ENCODE results near the gene TMEM266.
"Not testable (repeated sequence)": the region's sequence is repeated elsewhere in the genome, so short reads cannot be mapped to it uniquely, and the experiment has no call there.

TMEM266 gene

GRCh38 chr15:76059320-76060117 is at the start of gene TMEM266:
Gene TMEM266, plus strand, starts transcription at chr15:76059985. Its CDS starts 74,279 bp downstream, at chr15:76134264.
- DNase-seq: no peak

GRCh38 chr15:76010613-76011012 is 49.2 kb upstream of the TMEM266 start:
- no peak for DNase-seq

GRCh38 chr15:76011627-76012551 is 47.9 kb upstream of the TMEM266 start, which contains the start of gene NRG4:
Gene NRG4, minus strand, starts transcription at chr15:76012424. Its CDS starts 1,194 bp downstream, at chr15:76011230.
- DNase-seq: no peak

- DNase-seq: not testable (repeated sequence)
Measured at GRCh38 chr15:76013470-76013869, 46.3 kb upstream of the TMEM266 start.

- DNase-seq: no peak
Measured at GRCh38 chr15:76024021-76024768, 35.6 kb upstream of the TMEM266 start.

GRCh38 chr15:76032046-76032445 is 27.7 kb upstream of the TMEM266 start:
- DNase-seq: no peak

- no peak for DNase-seq
Measured at GRCh38 chr15:76033438-76033837, 26.3 kb upstream of the TMEM266 start.

- no peak for DNase-seq
Measured at GRCh38 chr15:76034111-76034510, 25.7 kb upstream of the TMEM266 start.

GRCh38 chr15:76035593-76035992 is 24.2 kb upstream of the TMEM266 start:
- no peak for DNase-seq

GRCh38 chr15:76038512-76038911 is 21.3 kb upstream of the TMEM266 start:
- DNase-seq: no peak

- not testable (repeated sequence) for DNase-seq
Measured at GRCh38 chr15:76054201-76054600, 5.6 kb upstream of the TMEM266 start.

- no peak for DNase-seq
Measured at GRCh38 chr15:76056931-76057330, 2.9 kb upstream of the TMEM266 start.

GRCh38 chr15:76057332-76058000 is 2.3 kb upstream of the TMEM266 start:
- no peak for DNase-seq

GRCh38 chr15:76058714-76059319 is 968 bp upstream of the TMEM266 start:
- DNase-seq: peak; percentile 39 to 64

GRCh38 chr15:76060118-76060989 is 569 bp downstream of the TMEM266 start:
- DNase-seq: no peak

- no peak for DNase-seq
Measured at GRCh38 chr15:76061700-76062099, 1.9 kb downstream of the TMEM266 start.

- DNase-seq: no peak
Measured at GRCh38 chr15:76062286-76062685, 2.5 kb downstream of the TMEM266 start.

GRCh38 chr15:76064375-76064774 is 4.6 kb downstream of the TMEM266 start:
- no peak for DNase-seq

GRCh38 chr15:76065245-76065644 is 5.5 kb downstream of the TMEM266 start:
- no peak for DNase-seq

GRCh38 chr15:76065793-76066192 is 6.0 kb downstream of the TMEM266 start:
- DNase-seq: no peak

- no peak for DNase-seq
Measured at GRCh38 chr15:76070192-76070591, 10.4 kb downstream of the TMEM266 start.

Data from cerebellar nuclear complex (tissue), 1 donor.